Adrenal gland (tissue), 19 donors: ENCODE results near the gene TGFB1. TPM values are rescaled to one million over a fixed set of nuclear protein-coding genes. Genes with fewer than 3 reads are reported as not detected.
A peak's percentile ranks its signal among the peaks of the same experiment; 100 is the strongest.

ENCODE experiments used
- DNase-seq, 7 donors: peaks; one replicate each; pipeline ENCODE4 v3.0.0-alpha.2; 2019 to 2020
- H3K27ac ChIP-seq, 5 donors: fragments of 200-600 bp; sonication (generic) in 4 of 5; 1 replicate in 3 of 5; 2 replicates in 2 of 5; pipeline versions ENCODE4 v1.5.1 to v1.8.0; 2016 to 2020; ENCODE audit warnings: mild to moderate bottlenecking in 1 of 5
- H3K27me3 ChIP-seq: fragments of 200-600 bp; 2 replicates; pipeline ENCODE4 v1.8.0; 2021
- H3K36me3 ChIP-seq, 2 donors: fragments of 200-600 bp; replicated peaks in 1 of 2; 1 replicate in 1 of 2; 2 replicates in 1 of 2; pipeline versions ENCODE4 v1.5.1 to v1.8.0; 2018 to 2022
- H3K4me1 ChIP-seq, 2 donors: fragments of 200-600 bp; replicated peaks in 1 of 2; 1 replicate in 1 of 2; 2 replicates in 1 of 2; pipeline versions ENCODE4 v1.5.1 to v1.8.0; 2018 to 2021
- H3K4me3 ChIP-seq, 4 donors: fragments of 200-600 bp; sonication (generic) in 3 of 4; one replicate each; pipeline ENCODE4 v1.5.1; 2016 to 2018
- H3K9me3 ChIP-seq, 3 donors: fragments of 200-600 bp; sonication (generic) in 1 of 3; replicated peaks in 1 of 3; 1 replicate in 2 of 3; 2 replicates in 1 of 3; pipeline versions ENCODE4 v1.5.1 to v1.8.0; 2016 to 2021
- CTCF ChIP-seq, 6 experiments: fragments of 450-650 bp in 4 of 6; fragments of 200-600 bp in 2 of 6; sonication (generic) in 1 of 6; IDR thresholded peaks; 1 replicate in 5 of 6; 2 replicates in 1 of 6; pipeline versions ENCODE4 v1.5.1 to v1.8.0; 2016 to 2021; ENCODE audit warnings: antibody characterized with exemption in 6 of 6, mild to moderate bottlenecking in 2 of 6, moderate library complexity in 1 of 6
- POLR2A ChIP-seq, 2 donors: fragments of 450-650 bp; IDR thresholded peaks; one replicate each; pipeline ENCODE4 v1.6.1; 2017; ENCODE audit warnings: antibody characterized with exemption in 2 of 2, mild to moderate bottlenecking in 2 of 2, moderate library complexity in 1 of 2
- WGBS, 4 donors: extraction: QIAGEN DNeasy Blood & Tissue Kit in 2 of 4; methylation state at CpG; one replicate each; pipeline versions ENCODE4 v1.1.5 to v1.1.7; 2013 to 2017; 5-methylcytosine and 5-hydroxymethylcytosine counted together
- intact Hi-C, 2 donors: fragments of 100-400 bp; cut with DNase I; formaldehyde crosslinking; loops; one replicate each; pipeline versions ENCODE4 v1.14.1 to v1.15.0; 2022 to 2023
- long read RNA-seq, 10 donors: library from polyadenylated mRNA in 3 of 10; unstranded in 2 of 10; stranded (forward) in 1 of 10; transcript quantifications; one replicate each; pipeline ENCODE4 v2.0.0 and lab custom pipeline, GENCODE V29; 2021 to 2026
- polyA plus RNA-seq, 3 donors: library from polyadenylated mRNA; stranded (reverse); fragments of 200-250 nt in 2 of 3; fragments of 350-450 nt in 1 of 3; fragmentation: Illumina TruSeq in 1 of 3; extraction: RNeasy Lipid Tissue Mini Kit (QIAGEN cat#74804) in 1 of 3; gene quantifications; one replicate each; pipeline ENCODE4 v1.2.3, GENCODE V29; 2013 to 2014
- total RNA-seq, 9 donors: library from RNA; depleted of rRNA in 4 of 9; stranded (reverse); fragments of >200 nt in 4 of 9; fragments of 120-200 nt in 1 of 9; fragmentation: NEBNext Ultra II Directional in 1 of 9; extraction: Animal tissue kit (Norgen Biotek cat#: 25700) in 1 of 9; gene quantifications; one replicate each; pipeline versions ENCODE4 v1.1.0 to v1.2.4, GENCODE V29; 2013 to 2023
- donor health status: healthy with polysubstance abuse.
- donor health status: Bipolar disorder and iron deficiency.
- donor health status: DM: yes; HTN: yes; CAD: no.
- donor health status: DM: no; HTN: no; CAD: no.
- donor health status: DM: no; HTN: no; CAD: no.
- donor health status: DM: yes; HTN: yes; CAD: no.

The TGFB1 gene
- 10 to 100 TPM in 8 of 9 donors, 1 to 10 TPM in 1; 1.6 to 75.9 (median 38.2) TPM for total RNA-seq
- polyA plus RNA-seq: 10 to 100 TPM in 2 of 3 donors, 1 to 10 TPM in 1; 8.7 to 37.9 (median 17.1) TPM
- long read RNA-seq, donor 1, partial matches to known transcripts: 0 of 2 reads
- long read RNA-seq, donor 1, other reads (novel, unspliced or antisense): 0 of 2 reads
- long read RNA-seq, donor 2, partial matches to known transcripts: 0 of 4 reads
- long read RNA-seq, donor 2, other reads (novel, unspliced or antisense): 0 of 4 reads
- long read RNA-seq, donor 3, partial matches to known transcripts: 55 of 58 reads
- long read RNA-seq, donor 3, other reads (novel, unspliced or antisense): 0 of 58 reads
- long read RNA-seq, donor 4, partial matches to known transcripts: 0 of 4 reads
- long read RNA-seq, donor 4, other reads (novel, unspliced or antisense): 4 of 4 reads
- long read RNA-seq, donor 5, transcript TGFB1-201 (7 exons, 2,769 nt): major isoform, 190 of 219 reads
- long read RNA-seq, donor 5, partial matches to known transcripts: 0 of 219 reads
- long read RNA-seq, donor 5, other reads (novel, unspliced or antisense): 29 of 219 reads
- long read RNA-seq, donor 6, partial matches to known transcripts: 0 of 9 reads
- long read RNA-seq, donor 6, other reads (novel, unspliced or antisense): 9 of 9 reads
- long read RNA-seq, donor 7: 0 reads
- long read RNA-seq, donor 8, partial matches to known transcripts: 222 of 234 reads
- long read RNA-seq, donor 8, other reads (novel, unspliced or antisense): 9 of 234 reads
- long read RNA-seq, donor 9, partial matches to known transcripts: 0 of 2 reads
- long read RNA-seq, donor 9, other reads (novel, unspliced or antisense): 0 of 2 reads
- long read RNA-seq, donor 10, partial matches to known transcripts: 0 of 4 reads
- long read RNA-seq, donor 10, other reads (novel, unspliced or antisense): 0 of 4 reads

DNA sequence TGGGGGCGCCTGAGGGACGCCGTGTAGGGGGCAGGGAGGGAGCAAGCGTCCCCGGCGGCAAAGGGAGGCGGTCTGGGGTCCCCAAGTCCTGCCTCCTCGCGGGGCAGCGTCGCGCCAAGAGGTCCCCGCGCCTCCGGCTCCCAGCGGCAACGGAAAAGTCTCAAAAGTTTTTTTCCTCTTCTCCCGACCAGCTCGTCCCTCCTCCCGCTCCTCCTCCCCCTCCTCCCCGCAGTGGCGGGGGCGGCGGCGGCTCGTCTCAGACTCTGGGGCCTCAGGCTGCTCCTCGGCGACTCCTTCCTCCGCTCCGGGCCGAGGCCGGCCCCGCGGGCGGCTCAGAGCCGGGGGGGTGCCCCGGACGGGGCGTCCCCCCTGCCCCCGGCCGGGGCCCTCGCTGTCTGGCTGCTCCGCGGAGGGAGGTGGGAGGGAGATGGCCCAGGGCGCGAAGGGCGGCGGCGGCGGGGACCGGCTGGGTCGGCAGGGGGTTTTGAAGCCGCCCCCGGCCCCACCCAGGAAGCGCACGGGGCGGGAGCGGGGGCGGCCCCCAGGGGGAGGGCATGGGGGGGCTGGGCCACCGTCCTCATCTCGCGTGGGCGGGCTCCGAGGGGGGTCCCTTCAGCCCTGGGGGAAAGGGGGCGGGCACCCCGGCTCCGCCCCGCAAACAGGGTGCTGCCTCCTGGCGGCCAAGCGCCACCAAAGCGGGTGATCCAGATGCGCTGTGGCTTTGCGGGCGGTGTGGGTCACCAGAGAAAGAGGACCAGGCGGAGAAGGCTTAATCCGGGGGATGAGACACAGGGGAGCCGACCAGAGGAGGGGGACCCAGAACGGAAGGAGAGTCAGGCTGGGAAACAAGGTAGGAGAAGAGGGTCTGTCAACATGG, at the start of gene TGFB1:
Gene TGFB1, minus strand, starts transcription at position 457 of the 877 bp plus-strand sequence. CDS start 878 bp downstream, outside the sequence.
- H3K4me1 ChIP-seq: peaks cover 17 to 29% of the 10 kb centered on the region in 2 donors

DNA sequence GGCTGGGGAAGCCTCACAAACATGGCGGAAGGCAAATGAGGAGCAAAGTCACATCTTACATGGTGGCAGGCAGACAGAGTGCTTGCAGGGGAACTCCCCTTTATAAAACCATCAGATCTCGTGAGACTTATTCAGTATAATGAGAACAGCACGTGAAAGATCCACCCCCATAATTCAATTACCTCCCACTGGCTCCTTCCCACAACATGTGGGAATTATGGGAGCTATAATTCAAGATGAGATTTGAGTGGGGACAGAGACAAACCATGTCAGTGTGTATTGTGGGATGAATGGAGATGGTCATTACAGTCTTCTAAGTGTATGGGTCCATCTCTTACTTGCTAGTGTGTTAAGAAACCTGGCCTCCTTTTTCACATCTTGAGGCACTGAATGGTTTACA, 48.3 kb upstream of the TGFB1 start:
- Histone ChIP-seq H3K27me3 (no peaks in the 10 kb centered on the region), H3K4me1 (peaks cover 11 to 20% of the 10 kb centered on the region in 2 donors), H3K27ac (no peak overlapping the region), H3K4me3 (no peak overlapping the region), H3K36me3 (no peaks in the 10 kb centered on the region), H3K9me3 (no peaks in the 10 kb centered on the region)
- intact Hi-C loops: no loop called here
- no peak for DNase-seq
- TF ChIP-seq CTCF (IDR thresholded peaks at IDR 0.05) (no peak), POLR2A (IDR thresholded peaks at IDR 0.05) (no peak)
- 76 to 90% (median 83%) methylated on average over 3 of the region's 3 CpGs for WGBS, 4 donors

More for the DNA sequence above, at the start of gene TGFB1:
- no peaks in the 10 kb centered on the region for H3K36me3 ChIP-seq
- no peaks in the 10 kb centered on the region for H3K27me3 ChIP-seq
- WGBS, 4 donors: 1% methylated on average over 10 to 70 of the region's 78 CpGs
- DNase-seq: peak; percentile 82 to 91 (median 89)
- H3K4me3 ChIP-seq: peak within 1 kb of the TSS; percentile 13 to 74 (median 54)
- TF ChIP-seq CTCF (IDR thresholded peaks at IDR 0.05): peak; percentile 58 to 87 (median 77)
- TF ChIP-seq POLR2A (IDR thresholded peaks at IDR 0.05): peak; percentile 26 to 45
- peak within 1 kb of the TSS in 4 of 5 donors; percentile 57 to 82 (median 72) for H3K27ac ChIP-seq
- intact Hi-C loops: no loop called here
- H3K9me3 ChIP-seq: no peaks in the 10 kb centered on the region

- WGBS, 4 donors: 64 to 84% (median 76%) methylated on average over 4 of the region's 4 CpGs
- Histone ChIP-seq H3K27ac (no peak overlapping the region), H3K27me3 (no peaks in the 10 kb centered on the region), H3K4me1 (peaks cover 16 to 24% of the 10 kb centered on the region in 2 donors), H3K9me3 (no peaks in the 10 kb centered on the region), H3K36me3 (no peaks in the 10 kb centered on the region), H3K4me3 (no peak overlapping the region)
- TF ChIP-seq CTCF (IDR thresholded peaks at IDR 0.05): no peak
- TF ChIP-seq POLR2A (IDR thresholded peaks at IDR 0.05): no peak
- DNase-seq: no peak
- intact Hi-C loops: no loop called here
Observed at GRCh38 chr19:41401483-41401882, 47.8 kb upstream of the TGFB1 start.
